Measurements from ENCODE around the gene GIPC1. TPM values are rescaled to one million over a fixed set of nuclear protein-coding genes. Genes with fewer than 3 reads are reported as not detected.
"Not testable (repeated sequence)": the region's sequence is repeated elsewhere in the genome, so short reads cannot be mapped to it uniquely, and the experiment has no call there.

The GIPC1 gene
- total RNA-seq, 1 experiment from 2014 or later = 98.7 TPM

DNA sequence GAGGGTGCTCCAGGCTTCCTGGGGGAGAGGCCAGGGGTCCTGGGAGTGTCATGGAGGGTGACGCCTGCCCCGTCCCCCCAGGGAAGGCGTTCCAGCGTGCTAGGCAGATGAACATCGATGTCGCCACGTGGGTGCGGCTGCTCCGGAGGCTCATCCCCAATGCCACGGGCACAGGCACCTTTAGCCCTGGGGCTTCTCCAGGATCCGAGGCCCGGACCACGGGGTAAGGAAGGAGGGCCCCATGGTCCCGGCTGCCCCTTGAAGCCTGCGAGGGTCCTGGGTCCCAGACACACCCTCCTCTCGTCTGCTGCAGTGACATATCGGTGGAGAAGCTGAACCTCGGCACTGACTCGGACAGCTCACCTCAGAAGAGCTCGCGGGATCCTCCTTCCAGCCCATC is 32.2 kb downstream of the GIPC1 start:
- no peaks in the 10 kb centered on the region for H3K36me3 ChIP-seq (ENCODE audit: control insufficient read depth, insufficient read depth, low read length)
- Mint-ChIP-seq H3K27ac (ENCODE audit: unreplicated experiment) (no peak overlapping the region), H3K4me1 (ENCODE audit: low read depth, unreplicated experiment) (no peaks in the 10 kb centered on the region), H3K9me3 (ENCODE audit: unreplicated experiment) (no peaks in the 10 kb centered on the region), H3K36me3 (ENCODE audit: insufficient read depth, unreplicated experiment) (peaks cover 12% of the 10 kb centered on the region), H3K4me3 (ENCODE audit: unreplicated experiment) (no peak overlapping the region), H3K27me3 (ENCODE audit: insufficient read depth, unreplicated experiment) (no peaks in the 10 kb centered on the region)
- intact Hi-C loops (cut with micrococcal nuclease; ENCODE audit: unreplicated experiment) = no loop called here
- H3K9me3 ChIP-seq = no peaks in the 10 kb centered on the region
- H3K4me1 ChIP-seq = no peaks in the 10 kb centered on the region
- no peak for DNase-seq
- no peaks in the 10 kb centered on the region for H3K27me3 ChIP-seq (replicated peaks; ENCODE audit: control insufficient read depth, insufficient read depth, low read length)
- CTCF ChIA-PET = no interaction called here
- no TSS peak for BruUV-seq (replicated peaks)
- no peak overlapping the region for H3K4me3 ChIP-seq (ENCODE audit: low read depth, low read length)
- no peak for TF ChIP-seq CTCF (IDR thresholded peaks at IDR 0.05; ENCODE audit: insufficient read depth in 1 of 2, low read depth in 1 of 2, low read length in 1 of 2, severe bottlenecking in 1 of 2, unreplicated experiment in 1 of 2)
- POLR2A ChIA-PET = no interaction called here

- H3K27ac Mint-ChIP-seq (ENCODE audit: unreplicated experiment); BruUV-seq (replicated peaks); H3K4me1 ChIP-seq; H3K27me3 ChIP-seq (replicated peaks; ENCODE audit: control insufficient read depth, insufficient read depth, low read length); H3K9me3 ChIP-seq; H3K4me3 Mint-ChIP-seq (ENCODE audit: unreplicated experiment); POLR2A ChIA-PET; H3K4me3 ChIP-seq (ENCODE audit: low read depth, low read length); intact Hi-C loops (cut with micrococcal nuclease; ENCODE audit: unreplicated experiment); CTCF ChIA-PET; H3K36me3 ChIP-seq (ENCODE audit: control insufficient read depth, insufficient read depth, low read length); H3K4me1 Mint-ChIP-seq (ENCODE audit: low read depth, unreplicated experiment); H3K9me3 Mint-ChIP-seq (ENCODE audit: unreplicated experiment); DNase-seq; H3K27me3 Mint-ChIP-seq (ENCODE audit: insufficient read depth, unreplicated experiment): not testable (repeated sequence)
- peaks cover 12% of the 10 kb centered on the region for H3K36me3 Mint-ChIP-seq (ENCODE audit: insufficient read depth, unreplicated experiment)
Measured at GRCh38 chr19:14462401-14462800, 33.5 kb downstream of the GIPC1 start.

- H3K4me1 ChIP-seq = no peaks in the 10 kb centered on the region
- no peak for TF ChIP-seq CTCF (IDR thresholded peaks at IDR 0.05; ENCODE audit: insufficient read depth in 1 of 2, low read depth in 1 of 2, low read length in 1 of 2, severe bottlenecking in 1 of 2, unreplicated experiment in 1 of 2)
- H3K27me3 Mint-ChIP-seq (ENCODE audit: insufficient read depth, unreplicated experiment) = no peaks in the 10 kb centered on the region
- H3K27ac Mint-ChIP-seq (ENCODE audit: unreplicated experiment) = no peak overlapping the region
- no peak overlapping the region for H3K4me3 ChIP-seq (ENCODE audit: low read depth, low read length)
- H3K36me3 ChIP-seq (ENCODE audit: control insufficient read depth, insufficient read depth, low read length) = no peaks in the 10 kb centered on the region; the same call in 1 of the 2 replicates
- no TSS peak for BruUV-seq (replicated peaks)
- H3K4me1 Mint-ChIP-seq (ENCODE audit: low read depth, unreplicated experiment) = no peaks in the 10 kb centered on the region
- DNase-seq = no peak
- CTCF ChIA-PET = no interaction called here
- H3K36me3 Mint-ChIP-seq (ENCODE audit: insufficient read depth, unreplicated experiment) = peaks cover 8% of the 10 kb centered on the region
- no peak overlapping the region for H3K4me3 Mint-ChIP-seq (ENCODE audit: unreplicated experiment)
- H3K9me3 Mint-ChIP-seq (ENCODE audit: unreplicated experiment) = no peaks in the 10 kb centered on the region
- H3K27me3 ChIP-seq (replicated peaks; ENCODE audit: control insufficient read depth, insufficient read depth, low read length) = no peaks in the 10 kb centered on the region
- POLR2A ChIA-PET = no interaction called here
- intact Hi-C loops (cut with micrococcal nuclease; ENCODE audit: unreplicated experiment) = no loop called here
- no peaks in the 10 kb centered on the region for H3K9me3 ChIP-seq
Measured at GRCh38 chr19:14460935-14461334, 35.0 kb downstream of the GIPC1 start.

- Mint-ChIP-seq H3K27me3 (ENCODE audit: insufficient read depth, unreplicated experiment) (no peaks in the 10 kb centered on the region), H3K27ac (ENCODE audit: unreplicated experiment) (no peak overlapping the region), H3K9me3 (ENCODE audit: unreplicated experiment) (no peaks in the 10 kb centered on the region), H3K4me1 (ENCODE audit: low read depth, unreplicated experiment) (no peaks in the 10 kb centered on the region), H3K36me3 (ENCODE audit: insufficient read depth, unreplicated experiment) (peaks cover 6% of the 10 kb centered on the region), H3K4me3 (ENCODE audit: unreplicated experiment) (no peak overlapping the region)
- no peak for DNase-seq
- Histone ChIP-seq H3K4me1 (no peaks in the 10 kb centered on the region), H3K9me3 (no peaks in the 10 kb centered on the region), H3K36me3 (ENCODE audit: control insufficient read depth, insufficient read depth, low read length) (no peaks in the 10 kb centered on the region; the same call in 1 of the 2 replicates), H3K27me3 (replicated peaks; ENCODE audit: control insufficient read depth, insufficient read depth, low read length) (no peaks in the 10 kb centered on the region), H3K4me3 (ENCODE audit: low read depth, low read length) (no peak overlapping the region)
- ChIA-PET POLR2A (no interaction called here), CTCF (no interaction called here)
- TF ChIP-seq CTCF (IDR thresholded peaks at IDR 0.05; ENCODE audit: insufficient read depth in 1 of 2, low read depth in 1 of 2, low read length in 1 of 2, severe bottlenecking in 1 of 2, unreplicated experiment in 1 of 2) = no peak
- no TSS peak for BruUV-seq (replicated peaks)
- intact Hi-C loops (cut with micrococcal nuclease; ENCODE audit: unreplicated experiment) = no loop called here
Measured at GRCh38 chr19:14459703-14460102, 36.2 kb downstream of the GIPC1 start.

DNA sequence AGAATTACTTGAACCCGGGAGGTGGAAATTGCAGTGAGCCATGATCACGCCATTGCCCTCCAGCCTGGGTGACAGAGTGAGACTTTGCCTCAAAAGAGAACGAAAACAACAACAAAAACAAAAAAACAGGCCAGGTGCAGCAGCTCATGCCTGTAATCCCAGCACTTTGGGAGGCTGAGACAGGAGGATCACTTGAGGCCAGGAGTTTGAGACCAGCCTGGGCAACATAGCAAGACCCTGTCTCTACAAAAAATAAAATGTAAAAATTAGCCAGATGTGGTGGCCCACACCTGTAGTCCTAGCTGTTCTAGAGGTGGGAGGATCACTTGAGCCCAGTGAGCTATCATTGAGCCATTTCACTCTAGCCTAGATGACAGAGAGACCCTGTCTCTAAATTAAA is 43.6 kb downstream of the GIPC1 start:
- H3K9me3 Mint-ChIP-seq (ENCODE audit: unreplicated experiment); H3K4me3 Mint-ChIP-seq (ENCODE audit: unreplicated experiment); H3K27me3 ChIP-seq (replicated peaks; ENCODE audit: control insufficient read depth, insufficient read depth, low read length); H3K27me3 Mint-ChIP-seq (ENCODE audit: insufficient read depth, unreplicated experiment); POLR2A ChIA-PET; intact Hi-C loops (cut with micrococcal nuclease; ENCODE audit: unreplicated experiment); H3K36me3 ChIP-seq (ENCODE audit: control insufficient read depth, insufficient read depth, low read length); H3K4me1 Mint-ChIP-seq (ENCODE audit: low read depth, unreplicated experiment); BruUV-seq (replicated peaks); H3K4me3 ChIP-seq (ENCODE audit: low read depth, low read length); H3K4me1 ChIP-seq; H3K27ac Mint-ChIP-seq (ENCODE audit: unreplicated experiment); DNase-seq; H3K9me3 ChIP-seq; CTCF ChIA-PET: not testable (repeated sequence)
- H3K36me3 Mint-ChIP-seq (ENCODE audit: insufficient read depth, unreplicated experiment) = peaks cover 17% of the 10 kb centered on the region

All from Caco-2 (cell line).